Measurements from ENCODE around the gene WWC1.

GRCh38 chr5:168291964-168292785, 730 bp downstream of the WWC1 start:
- TF ChIP-seq CTCF (IDR thresholded peaks at IDR 0.05 in 4 of 5, conservative IDR thresholded peaks at IDR 0.05 in 1 of 5) (no peak), POLR2A (IDR thresholded peaks at IDR 0.05) (no peak)
